Inflammatory macrophage (primary cell): ENCODE measurements around the gene NTRK2.

ENCODE experiments used
- DNase-seq, 2 donors: peaks; one replicate each; pipeline ENCODE4 v3.0.0-alpha.2; 2020 to 2022

NTRK2 gene

GRCh38 chr9:84943482-84944050 lies 274.0 kb downstream of the NTRK2 start:
- DNase-seq = no peak

GRCh38 chr9:84945878-84946538 lies 276.5 kb downstream of the NTRK2 start:
- no peak for DNase-seq

DNA sequence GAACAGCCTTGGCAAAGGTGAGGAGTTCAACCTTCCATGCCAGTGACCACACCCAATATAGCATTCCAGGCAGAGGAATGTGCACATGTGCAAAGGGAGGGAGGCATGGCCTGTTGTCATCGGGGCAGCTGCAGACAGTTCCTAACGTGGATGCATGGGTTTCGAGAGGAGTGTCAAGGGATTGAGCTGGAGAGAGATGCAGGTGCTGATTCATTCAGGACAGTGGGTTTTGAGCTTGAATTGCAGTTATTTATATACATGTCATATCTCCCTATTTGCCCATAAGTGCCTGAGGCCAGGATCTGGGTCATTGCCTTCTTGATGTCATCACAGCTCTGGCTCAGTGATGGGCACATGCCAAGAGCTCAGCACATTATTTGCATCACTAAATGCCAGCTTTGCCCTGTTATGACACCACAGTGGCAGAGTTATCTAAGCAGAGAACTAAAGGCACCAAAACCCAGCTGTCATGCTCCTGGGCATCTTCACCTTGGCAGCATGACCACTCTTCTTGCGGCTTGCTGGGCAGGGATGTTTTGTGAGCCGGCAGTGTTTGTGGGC lies 278.0 kb downstream of the NTRK2 start:
- no peak for DNase-seq

GRCh38 chr9:84949258-84949657 lies 279.7 kb downstream of the NTRK2 start:
- no peak for DNase-seq

- no peak for DNase-seq
These were observed 280.4 kb downstream of the NTRK2 start for GRCh38 chr9:84949971-84950370.

DNA sequence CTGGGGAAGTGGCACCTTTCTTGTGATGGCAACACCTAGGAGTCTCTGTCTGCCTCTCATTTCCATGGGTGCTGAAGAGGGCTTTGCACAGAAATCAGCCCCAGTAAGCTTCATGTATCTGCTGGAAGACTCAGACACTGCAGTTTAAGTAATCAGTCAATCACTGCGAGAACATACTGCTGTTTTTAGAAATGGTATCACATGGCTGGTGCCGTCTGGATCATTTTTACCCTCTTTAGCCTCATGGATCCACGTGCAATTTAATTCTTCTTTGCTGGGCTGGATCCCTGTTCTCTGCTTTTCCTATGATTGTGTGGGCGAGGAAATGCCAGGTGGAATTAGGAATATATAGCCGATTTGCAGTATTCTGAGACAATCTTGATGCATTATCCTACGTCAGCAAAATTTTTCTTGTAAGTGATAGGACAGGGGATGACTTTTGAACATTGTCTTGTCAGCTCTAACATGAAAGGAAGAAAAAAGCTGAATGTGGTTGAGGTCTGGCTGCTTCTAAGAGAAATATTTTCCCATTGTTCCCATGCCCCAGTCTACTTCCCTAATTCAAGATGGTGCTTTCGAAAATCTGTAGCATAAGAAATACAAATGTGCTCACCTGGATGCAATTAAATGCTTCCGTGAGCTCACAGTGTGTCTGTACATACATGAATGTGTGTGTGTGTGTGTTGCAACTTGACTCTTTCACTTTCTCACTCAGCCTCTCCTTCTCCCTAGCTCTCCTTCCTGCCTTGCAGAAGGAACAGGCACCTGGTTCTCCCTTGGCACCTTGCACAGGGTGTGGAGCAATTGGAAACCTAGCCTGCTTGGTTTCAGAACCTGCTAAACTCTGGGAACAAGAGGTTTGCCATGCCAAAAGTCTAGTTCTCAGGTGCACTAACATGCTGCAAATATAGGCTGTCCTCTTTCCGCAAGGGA lies 281.6 kb downstream of the NTRK2 start:
- no peak for DNase-seq

DNA sequence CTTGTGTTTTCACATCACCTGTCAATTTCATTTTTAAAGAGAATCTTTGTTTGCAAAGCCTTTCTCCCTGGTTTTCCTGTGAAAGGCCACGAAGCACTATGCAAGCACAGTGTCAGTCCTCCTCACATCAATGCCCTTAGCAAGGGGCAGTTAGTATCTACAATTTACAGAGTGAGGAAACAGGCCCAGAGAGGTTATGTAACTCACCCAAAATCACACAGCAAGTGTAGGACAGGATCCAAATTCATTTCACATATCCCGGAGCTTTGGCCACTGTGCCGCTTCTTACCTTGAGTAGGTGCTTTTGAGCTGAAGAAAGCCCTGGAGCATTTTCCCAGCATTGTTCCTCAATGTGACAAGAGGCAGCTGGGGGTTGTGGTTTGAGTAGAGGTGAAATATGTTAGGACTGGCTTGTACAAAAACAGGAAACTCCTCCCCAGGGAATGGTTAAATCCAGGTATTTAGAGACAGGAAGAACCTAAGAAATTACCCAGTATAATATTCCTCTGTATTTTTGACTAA lies 283.8 kb downstream of the NTRK2 start:
- DNase-seq = no peak

GRCh38 chr9:84953797-84954705 lies 284.5 kb downstream of the NTRK2 start:
- DNase-seq = peak; percentile 40 to 54

GRCh38 chr9:84955155-84955554 lies 285.6 kb downstream of the NTRK2 start:
- DNase-seq = no peak

DNA sequence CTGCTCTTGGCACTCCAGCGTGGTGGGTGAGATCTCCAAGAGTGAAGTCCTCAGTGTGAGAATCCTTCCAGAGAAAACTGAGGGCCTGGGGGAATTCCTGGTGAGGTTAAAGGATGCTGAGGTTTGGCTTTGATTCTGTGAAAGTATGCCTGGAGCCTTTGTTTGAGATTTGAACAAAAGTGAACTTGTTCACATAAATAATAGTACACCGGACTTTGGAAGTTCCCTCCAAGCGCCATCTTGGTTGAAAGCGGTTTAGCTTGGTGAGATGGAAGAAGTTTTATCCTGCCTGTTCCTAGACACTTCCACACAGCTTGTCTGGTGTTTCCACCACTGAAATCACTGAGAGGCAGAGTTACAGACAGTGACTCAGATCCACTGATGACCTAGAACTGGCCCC lies 286.4 kb downstream of the NTRK2 start:
- no peak for DNase-seq

DNA sequence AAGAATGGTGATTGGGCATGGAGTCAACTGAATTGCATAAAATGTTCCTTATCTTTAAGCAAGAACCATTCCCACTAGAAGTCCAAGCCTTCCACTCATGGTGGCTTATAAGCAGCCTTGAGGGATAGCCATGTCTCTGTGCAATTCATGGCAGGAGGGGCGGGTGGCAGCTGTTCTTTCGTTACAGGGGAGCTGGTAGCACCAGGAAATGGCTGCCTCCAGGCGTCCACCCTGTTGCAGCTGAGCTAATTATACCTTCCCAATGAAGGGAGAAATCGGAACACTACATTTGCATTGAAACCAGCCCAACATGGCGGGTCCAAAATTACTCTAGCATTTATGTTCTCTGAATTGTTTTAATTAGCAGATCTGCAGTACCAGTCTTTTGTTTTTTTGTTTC lies 289.8 kb downstream of the NTRK2 start:
- no peak for DNase-seq

DNA sequence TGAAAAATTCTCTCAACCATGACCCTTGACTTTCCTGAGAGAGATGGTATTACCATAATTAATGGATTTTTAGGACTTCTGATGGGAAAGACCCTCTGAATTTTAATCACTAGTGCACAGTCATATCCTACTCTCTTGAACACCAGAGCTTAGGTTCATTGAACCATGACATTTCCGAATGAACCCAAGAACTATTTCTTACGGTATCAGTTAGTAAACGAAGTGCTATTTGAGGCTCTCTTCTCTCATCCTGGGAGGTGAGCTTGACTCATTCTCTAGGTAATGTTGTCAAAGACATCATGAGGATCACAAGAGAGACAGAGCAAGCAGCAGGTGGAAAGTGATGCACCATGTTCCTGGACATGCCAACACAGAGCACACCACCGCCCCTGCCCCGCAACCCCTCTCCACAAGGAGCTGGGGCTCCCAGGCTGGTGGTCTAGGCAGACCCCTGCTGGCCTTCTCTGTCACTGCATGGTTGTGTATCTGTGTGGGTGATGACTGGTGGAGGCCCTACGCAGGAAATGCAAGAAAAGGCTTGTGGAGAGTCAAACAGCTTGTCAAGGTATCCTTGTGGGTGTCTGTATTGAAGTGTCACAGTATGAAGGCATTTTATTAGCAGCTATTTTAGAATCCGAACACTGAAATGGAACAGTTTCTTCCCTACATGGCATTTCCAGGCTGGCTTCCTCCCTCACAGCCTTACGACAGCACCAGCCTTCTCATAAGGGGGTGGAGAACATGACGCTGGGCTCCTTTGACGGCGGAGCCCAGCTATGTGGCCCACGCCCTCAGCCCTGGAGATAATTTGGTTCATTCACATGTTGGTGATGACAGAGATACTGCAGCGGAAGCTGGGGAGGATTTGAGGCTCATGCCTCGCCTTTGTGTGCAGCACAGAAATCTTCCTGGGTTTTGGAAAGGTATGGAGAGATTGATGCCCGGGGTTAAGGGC lies 297.6 kb downstream of the NTRK2 start:
- DNase-seq = no peak

- DNase-seq = no peak
These were observed 299.6 kb downstream of the NTRK2 start for GRCh38 chr9:84969084-84969483.

DNA sequence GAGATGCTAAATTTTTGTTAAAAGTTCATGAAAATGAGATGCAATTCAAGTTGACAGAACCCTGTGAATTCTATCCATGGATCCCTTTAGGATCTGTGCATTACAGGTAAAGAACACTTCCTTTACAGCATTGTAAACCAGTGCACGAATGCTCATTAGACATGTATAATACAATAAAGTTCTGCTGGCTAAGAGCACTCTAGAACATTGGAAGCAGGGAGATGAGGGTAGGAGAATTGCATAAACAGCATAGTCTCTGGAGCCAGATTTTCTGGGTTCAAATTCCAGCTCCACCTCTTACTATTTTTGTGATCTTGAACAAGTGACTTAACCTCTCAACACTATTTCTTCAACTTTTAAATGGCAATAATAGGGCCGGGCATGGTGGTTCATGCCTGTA lies 300.2 kb downstream of the NTRK2 start:
- DNase-seq = no peak

- no peak for DNase-seq
These were observed 300.9 kb downstream of the NTRK2 start for GRCh38 chr9:84970432-84970831.

DNA sequence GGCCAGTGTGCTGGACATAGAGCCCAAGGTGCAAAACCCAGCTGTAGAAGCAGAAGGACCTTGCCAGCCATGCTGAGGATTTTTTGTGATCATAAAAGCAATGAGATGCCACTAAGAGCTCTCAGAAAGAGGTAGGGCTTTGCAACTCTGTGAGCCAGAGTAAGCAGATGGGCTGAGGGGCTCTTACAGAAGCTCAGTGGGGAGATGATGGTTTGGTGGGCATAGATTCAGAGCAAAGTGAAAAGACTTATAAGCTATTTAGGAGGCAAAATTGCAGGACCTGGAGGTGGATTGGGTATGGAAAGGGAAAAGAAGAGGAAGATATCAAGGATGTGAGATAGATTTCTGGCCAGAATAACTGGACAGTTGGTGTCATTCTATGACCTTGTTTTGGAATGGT lies 302.0 kb downstream of the NTRK2 start:
- no peak for DNase-seq

DNA sequence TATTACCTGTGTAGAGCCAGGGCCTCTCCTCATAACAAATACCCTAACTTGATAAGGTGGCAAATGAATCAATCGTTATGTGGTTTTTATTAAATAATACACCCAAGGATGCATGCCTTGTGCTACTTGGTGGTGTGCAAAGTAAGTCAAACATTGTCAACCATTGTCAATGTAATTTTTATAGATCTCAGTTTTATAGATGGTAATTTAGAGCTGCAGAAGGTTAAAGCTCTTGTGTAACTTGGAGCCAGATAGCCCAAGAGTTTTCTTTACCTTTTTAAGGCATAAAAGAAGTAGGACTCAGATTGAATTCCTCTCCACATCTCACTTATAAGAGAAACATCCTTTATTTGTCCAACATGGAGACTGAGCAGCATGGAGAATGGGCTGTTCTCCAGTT lies 304.7 kb downstream of the NTRK2 start:
- DNase-seq = no peak

DNA sequence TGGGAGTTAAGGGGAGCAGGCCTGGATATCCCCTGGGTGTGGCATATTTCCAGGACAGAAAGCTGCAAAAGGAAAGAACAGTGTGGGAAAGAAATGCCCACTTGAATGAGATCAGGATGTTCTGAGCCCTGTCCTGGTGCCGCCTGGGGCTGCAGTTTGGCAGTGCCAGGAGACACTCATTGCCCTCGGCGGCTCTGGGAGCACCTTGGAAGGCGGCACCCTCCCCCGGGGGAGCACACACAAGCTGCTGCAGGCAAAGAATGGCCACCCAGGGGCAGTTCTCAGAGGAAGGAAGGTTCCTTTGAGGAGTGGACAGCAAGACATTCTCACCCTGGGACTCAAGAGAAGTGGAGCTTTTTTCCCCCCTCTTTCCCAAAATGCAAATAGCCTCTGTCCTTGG lies 305.3 kb downstream of the NTRK2 start:
- DNase-seq = no peak

GRCh38 chr9:84975926-84976325 lies 306.4 kb downstream of the NTRK2 start:
- DNase-seq = no peak

GRCh38 chr9:84978661-84979060 lies 309.1 kb downstream of the NTRK2 start:
- no peak for DNase-seq

DNA sequence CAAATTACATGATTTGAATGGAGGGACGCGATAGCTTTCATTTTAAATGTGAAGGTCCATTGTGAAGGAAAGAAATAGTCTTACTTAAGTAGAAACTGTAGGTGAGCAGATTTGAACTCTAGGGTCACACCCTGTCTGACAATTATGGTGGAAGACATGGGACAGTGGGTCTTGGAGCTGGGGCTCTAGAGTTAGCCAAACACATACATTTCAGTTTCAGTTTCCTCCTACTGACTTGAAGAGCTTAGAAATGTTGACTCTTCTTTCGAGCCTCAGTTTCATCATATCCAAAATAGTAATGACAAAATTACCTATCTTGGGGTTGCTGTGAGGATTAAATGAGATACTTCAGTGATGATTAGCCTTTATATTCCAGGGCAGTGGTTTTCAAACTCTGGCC lies 314.2 kb downstream of the NTRK2 start:
- no peak for DNase-seq
